NCI-H1105 treated with DMSO at 0.1 percent for 48 hours (cell line): Measurements from ENCODE around the gene PRSS27.
"Not testable (repeated sequence)": the region's sequence is repeated elsewhere in the genome, so short reads cannot be mapped to it uniquely, and the experiment has no call there.

ENCODE experiments used
- DNase-seq: peaks from one replicate; lab custom pipeline; 2025; lab: John Stamatoyannopoulos, UW

The PRSS27 gene

DNA sequence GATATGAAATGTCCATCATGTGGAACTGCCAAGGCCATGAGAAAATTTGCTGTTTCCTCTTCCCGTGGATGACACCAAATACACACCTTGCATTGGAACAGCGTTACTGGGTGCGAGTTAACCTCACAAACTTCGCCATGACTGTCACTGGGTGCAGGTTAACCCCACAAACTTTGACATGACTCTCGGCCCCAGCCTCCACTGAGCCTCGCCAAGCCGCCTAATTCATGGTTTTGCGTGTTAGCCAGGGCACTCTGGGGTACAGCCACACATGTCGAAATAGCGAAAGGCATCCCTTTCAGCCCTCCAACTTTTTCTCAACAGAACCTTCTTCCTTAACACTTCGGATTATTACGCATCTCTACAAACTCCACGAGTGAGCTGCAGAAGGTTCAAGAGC lies 48.3 kb downstream of the PRSS27 start:
- no peak for DNase-seq

DNA sequence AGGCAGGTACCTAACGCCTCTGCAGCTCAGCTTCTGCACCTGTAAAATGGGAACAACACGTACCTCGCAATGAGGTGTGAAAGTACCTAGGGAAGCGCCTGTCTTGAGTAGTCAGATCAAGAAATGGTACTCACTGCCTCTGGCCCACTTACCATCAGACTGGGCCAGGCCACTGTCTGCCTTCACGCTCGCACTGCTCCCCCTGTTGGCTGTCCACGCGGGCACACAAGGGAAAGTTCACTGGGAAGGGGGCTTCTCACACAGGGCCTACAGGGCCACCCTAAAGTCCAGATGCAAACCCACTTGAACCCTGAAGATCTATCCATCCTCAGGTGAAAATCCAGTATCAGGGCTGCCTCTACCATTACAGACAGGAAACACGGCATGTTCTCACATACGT lies 48.8 kb downstream of the PRSS27 start:
- not testable (repeated sequence) for DNase-seq

DNA sequence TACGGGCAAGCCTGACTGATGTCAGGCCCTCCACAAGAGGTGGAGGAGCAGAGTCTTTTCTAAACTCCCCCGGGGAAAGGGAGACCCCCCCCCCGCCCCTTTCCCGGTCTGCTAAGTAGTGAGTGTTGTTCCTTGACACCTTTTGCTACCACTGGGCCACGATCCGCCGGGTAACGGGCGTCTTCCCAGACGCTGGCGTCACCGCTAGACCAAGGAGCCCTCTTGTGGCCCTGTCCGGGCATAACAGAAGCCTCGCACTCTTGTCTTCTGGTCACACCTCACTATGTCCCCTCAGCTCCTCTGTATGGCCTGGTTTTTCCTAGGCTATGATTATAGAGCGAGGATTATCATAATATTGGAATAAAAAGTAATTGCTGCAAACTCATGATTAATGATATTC lies 50.0 kb downstream of the PRSS27 start:
- DNase-seq, result not testable (repeated sequence)

DNA sequence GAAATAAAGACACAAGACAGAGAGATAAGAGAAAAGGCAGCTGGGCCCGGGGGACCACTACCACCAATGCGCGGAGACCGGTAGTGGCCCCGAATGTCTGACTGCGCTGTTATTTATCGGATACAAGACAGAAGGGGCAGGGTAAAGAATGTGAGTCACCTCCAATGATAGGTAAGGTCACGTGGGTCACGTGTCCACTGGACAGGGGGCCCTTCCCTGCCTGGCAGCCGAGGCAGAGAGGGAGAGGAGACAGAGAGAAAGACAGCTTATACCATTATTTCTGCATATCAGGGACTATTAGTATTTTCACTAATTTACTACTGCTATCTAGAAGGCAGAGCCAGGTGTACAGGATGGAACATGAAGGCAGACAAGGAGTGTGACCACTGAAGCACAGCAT lies 50.4 kb downstream of the PRSS27 start:
- not testable (repeated sequence) for DNase-seq

DNA sequence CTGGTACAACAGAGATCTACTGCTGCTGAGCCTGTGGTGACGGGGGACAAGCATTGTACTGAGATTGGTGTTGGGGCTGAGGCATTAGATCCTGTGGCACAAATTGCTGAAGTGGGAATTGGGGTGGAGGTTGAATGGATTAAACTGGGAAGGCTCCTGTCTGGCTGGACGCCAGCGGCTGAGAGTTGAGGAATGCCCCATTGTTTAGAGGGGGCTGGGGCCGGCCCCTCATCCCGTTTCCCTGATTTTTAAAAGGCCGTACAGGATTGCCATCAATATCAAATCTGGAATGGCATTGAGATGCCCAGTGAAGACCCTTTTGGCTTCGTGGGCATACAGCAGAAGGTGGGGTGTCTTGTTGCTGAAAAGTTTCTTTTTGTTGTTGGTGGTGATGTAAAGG lies 53.4 kb downstream of the PRSS27 start:
- DNase-seq, result not testable (repeated sequence)

DNA sequence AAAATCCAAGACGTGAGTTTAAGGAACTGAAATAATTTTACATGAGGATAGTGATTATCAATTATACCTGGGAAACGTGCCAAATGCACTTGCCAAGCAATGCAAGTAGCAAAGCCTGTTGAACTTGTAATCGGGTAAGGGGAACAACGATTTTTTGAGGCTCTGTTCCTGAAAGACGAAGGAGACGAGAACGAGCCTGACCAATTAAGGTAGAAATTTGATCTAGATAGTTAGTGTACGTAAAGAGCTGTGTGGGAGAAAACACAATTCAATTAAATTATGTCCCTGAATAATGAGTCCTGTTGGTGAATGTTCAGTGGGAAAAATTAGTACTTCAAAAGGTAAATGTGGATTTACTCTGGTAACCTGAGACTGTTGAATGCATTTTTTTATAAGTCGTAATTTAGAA lies 55.4 kb downstream of the PRSS27 start:
- peak; percentile 66 for DNase-seq

DNA sequence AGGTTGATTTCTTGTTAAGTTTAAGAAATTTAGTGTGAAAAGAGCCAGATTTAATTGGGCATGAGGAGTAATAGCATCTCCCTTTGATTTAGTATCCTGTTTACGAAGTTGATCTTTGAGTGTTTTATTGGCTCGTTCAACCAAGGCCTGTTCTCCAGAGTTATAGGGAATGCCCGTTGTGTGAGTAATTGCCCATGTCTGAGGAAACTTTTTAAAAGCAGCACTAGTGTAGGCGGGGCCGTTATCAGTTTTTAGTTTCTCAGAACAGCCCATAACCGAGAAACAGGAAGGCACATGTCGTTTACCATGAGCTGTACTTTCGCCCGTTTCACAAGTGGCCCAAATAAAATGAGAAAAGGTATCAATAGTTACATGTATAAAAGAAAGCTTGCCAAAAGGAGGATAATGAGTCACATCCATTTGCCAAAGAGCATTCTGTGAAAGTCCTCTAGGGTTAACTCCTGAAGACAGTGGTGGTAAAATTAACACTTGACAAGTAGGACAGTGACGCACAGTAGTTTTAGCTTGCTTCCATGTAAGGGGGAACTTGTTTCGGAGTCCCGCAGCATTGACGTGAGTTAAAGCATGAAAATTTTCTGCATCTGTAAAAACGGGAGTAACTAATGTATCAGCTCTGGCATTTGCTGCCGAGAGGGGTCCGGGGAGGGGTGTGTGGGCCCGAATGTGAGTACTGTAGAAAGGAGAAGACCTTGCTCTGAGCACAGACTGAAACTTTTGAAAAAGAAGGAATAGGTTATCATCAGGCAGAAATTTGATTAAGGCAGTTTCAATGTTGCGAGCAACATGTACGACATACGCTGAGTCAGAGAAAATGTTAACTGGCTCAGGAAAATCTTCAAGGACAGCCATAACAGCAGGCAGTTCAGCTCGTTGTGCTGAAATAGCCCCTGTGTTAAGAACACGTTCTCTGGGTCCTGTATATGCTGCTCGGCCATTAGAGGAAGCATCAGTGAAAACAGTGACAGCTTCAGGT lies 56.2 kb downstream of the PRSS27 start:
- DNase-seq, result no peak
